ENCODE results near the gene SLC12A7. TPM values are rescaled to one million over a fixed set of nuclear protein-coding genes. Genes with fewer than 3 reads are reported as not detected.

SLC12A7 gene
- total RNA-seq, result 13.5 and 16.1 TPM in 2 replicates

DNA sequence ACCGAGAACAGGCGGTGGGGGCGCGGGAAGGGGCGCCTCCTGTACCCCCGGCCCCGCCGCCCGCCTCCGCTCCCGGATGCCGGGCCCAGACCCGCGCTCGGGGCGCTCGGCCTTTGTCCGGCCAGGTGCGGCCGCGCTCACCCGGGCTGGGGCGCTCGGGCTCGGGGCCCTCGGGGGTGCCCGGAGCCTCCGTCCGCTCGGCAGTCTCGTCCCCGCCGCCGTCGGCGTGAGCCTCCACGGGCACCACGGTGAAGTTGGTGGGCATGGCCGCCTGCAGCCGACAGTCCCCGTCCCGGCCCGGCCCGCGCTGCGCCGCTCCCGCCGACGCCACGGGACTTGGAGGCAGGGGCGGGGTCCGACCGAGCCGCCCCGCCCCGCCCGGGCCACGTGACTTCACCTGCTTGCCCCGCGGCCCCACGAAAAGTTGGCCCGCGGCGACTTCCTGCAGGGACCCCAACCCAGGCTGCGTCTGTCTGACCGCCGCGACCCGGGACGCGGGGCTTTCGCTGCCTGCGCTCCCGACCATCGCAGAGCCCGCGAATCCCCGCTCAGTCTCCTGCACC is at the start of gene SLC12A7:
Gene SLC12A7 (minus strand): TSS at position 337 of the 563 bp plus-strand sequence. CDS start 72 bp downstream, at position 265.

DNA sequence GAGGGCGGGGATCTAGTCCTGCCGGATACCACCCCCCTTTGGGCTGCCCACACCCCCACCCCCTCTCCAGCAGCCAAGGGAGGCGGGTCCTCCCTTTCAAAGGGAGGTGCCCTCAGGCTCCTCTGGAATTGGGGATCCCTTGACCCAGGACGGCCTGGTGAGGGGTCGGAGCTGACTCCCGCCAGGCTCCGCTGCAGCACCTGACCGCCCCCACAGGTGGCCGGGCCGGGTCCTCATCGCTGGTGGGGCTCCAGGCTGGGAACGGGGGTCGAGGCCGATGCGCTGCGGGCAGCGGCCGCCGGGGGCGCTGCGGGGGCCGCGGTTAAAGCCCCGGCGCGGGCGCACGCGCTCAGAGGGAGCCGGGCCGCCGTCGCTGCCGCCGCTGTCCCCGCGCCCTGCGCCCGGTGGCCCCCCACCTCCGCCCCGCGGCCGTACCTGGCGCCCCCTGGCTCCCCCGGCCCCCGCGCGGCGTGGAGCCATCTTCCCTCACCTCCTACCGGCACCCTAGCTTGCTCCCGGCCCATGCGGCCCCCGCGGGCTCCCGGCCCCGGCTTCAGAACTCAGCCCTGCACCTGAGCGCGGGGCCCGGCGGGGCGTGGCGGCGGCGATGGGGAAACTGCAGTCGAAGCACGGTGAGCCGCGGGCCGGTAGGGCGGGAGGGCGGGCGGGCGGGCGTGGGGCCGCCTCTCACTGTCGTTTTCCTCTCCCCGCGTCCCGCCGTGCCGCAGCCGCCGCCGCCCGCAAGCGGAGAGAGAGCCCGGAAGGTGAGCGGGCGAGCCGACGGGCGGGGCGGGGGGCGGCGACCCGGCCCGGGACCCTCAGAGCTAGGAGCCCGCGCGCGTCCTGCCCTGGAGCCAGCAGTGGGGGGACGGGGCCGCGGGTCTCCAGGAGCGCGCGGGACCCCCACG is 103.2 kb downstream of the SLC12A7 start, which contains the start of gene NKD2:
Gene NKD2 (plus strand): TSS at position 352 of the 908 bp plus-strand sequence. CDS start 256 bp downstream, at position 608.

Other genes with a start within 250 kb of the SLC12A7 start
- 42.4 and 45.2 TPM in 2 replicates for gene BRD9, start 219.3 kb downstream of the SLC12A7 start, total RNA-seq
- 3.4 and 4.6 TPM in 2 replicates for gene TRIP13, start 219.2 kb downstream of the SLC12A7 start, total RNA-seq
- 12.0 and 25.7 TPM in 2 replicates for gene NKD2, start 103.3 kb downstream of the SLC12A7 start, total RNA-seq
- gene SLC6A19, start 89.5 kb upstream of the SLC12A7 start, total RNA-seq, result not detected in 2 replicates
- gene SLC6A18, start 113.3 kb upstream of the SLC12A7 start, total RNA-seq, result not detected in 2 replicates
- gene TERT, start 183.0 kb upstream of the SLC12A7 start, total RNA-seq, result not detected in 2 replicates
- 249 and 357 TPM in 2 replicates for gene CLPTM1L, start 233.0 kb upstream of the SLC12A7 start, total RNA-seq

Measured in smooth muscle cell of bladder (primary cell).